Ectodermal cell (in vitro differentiated cells): Measurements from ENCODE around the gene EDAR.

ENCODE experiments used
- H3K27ac ChIP-seq: 2 replicates; pipeline ENCODE4 v1.7.0; 2013; ENCODE audit warnings: mild to moderate bottlenecking, low read depth, low read length; ENCODE audit not compliant: insufficient read depth, poor library complexity, severe bottlenecking
- H3K27me3 ChIP-seq: 2 replicates; pipeline ENCODE4 v1.7.0; 2013; ENCODE audit warnings: mild to moderate bottlenecking, low read length; ENCODE audit not compliant: insufficient read depth, control insufficient read depth, poor library complexity, severe bottlenecking
- H3K36me3 ChIP-seq: one replicate; pipeline ENCODE4 v1.7.0; 2013; ENCODE audit warnings: low read length; ENCODE audit not compliant: control insufficient read depth, insufficient read depth
- H3K4me1 ChIP-seq: one replicate; pipeline ENCODE4 v1.7.0; 2013; ENCODE audit warnings: low read length; ENCODE audit not compliant: control insufficient read depth, insufficient read depth
- H3K4me3 ChIP-seq: 2 replicates; pipeline ENCODE4 v1.7.0; 2013; ENCODE audit warnings: low read depth, low read length, control low read depth; ENCODE audit not compliant: insufficient read depth
- H3K9me3 ChIP-seq: 2 replicates; pipeline ENCODE4 v1.7.0; 2013; ENCODE audit warnings: mild to moderate bottlenecking, low read length, moderate library complexity; ENCODE audit not compliant: control insufficient read depth
- WGBS, 2 experiments: methylation state at CpG; one replicate each; pipeline ENCODE4 v1.1.7; 2013; ENCODE audit warnings: missing lambda C conversion rate in 2 of 2; 5-methylcytosine and 5-hydroxymethylcytosine counted together

The EDAR gene

GRCh38 chr2:108942231-108942825 lies 46.7 kb downstream of the EDAR start:
- no peak overlapping the region for H3K27ac ChIP-seq

GRCh38 chr2:108941767-108942166 lies 47.3 kb downstream of the EDAR start:
- Histone ChIP-seq H3K27me3 (no peaks in the 10 kb centered on the region), H3K4me1 (peaks cover 3% of the 10 kb centered on the region)
- 91 to 92% methylated on average over 9 of the region's 9 CpGs for WGBS, 2 experiments

More at GRCh38 chr2:108942231-108942825, 46.7 kb downstream of the EDAR start:
- Histone ChIP-seq H3K36me3 (no peaks in the 10 kb centered on the region), H3K27me3 (no peaks in the 10 kb centered on the region), H3K9me3 (peaks cover 4% of the 10 kb centered on the region), H3K4me1 (no peaks in the 10 kb centered on the region), H3K4me3 (no peak overlapping the region)
- 94 to 96% methylated on average over 34 of the region's 34 CpGs for WGBS, 2 experiments

GRCh38 chr2:108941161-108941665 lies 47.8 kb downstream of the EDAR start:
- H3K4me1 ChIP-seq = peaks cover 7% of the 10 kb centered on the region
- no peak overlapping the region for H3K27ac ChIP-seq
- H3K4me3 ChIP-seq = no peak overlapping the region
- no peaks in the 10 kb centered on the region for H3K36me3 ChIP-seq
- no peaks in the 10 kb centered on the region for H3K9me3 ChIP-seq
- no peaks in the 10 kb centered on the region for H3K27me3 ChIP-seq
- 89 to 90% methylated on average over 8 of the region's 8 CpGs for WGBS, 2 experiments

More at GRCh38 chr2:108941767-108942166, 47.3 kb downstream of the EDAR start:
- no peaks in the 10 kb centered on the region for H3K9me3 ChIP-seq
- H3K36me3 ChIP-seq = no peaks in the 10 kb centered on the region
- H3K27ac ChIP-seq = no peak overlapping the region
- no peak overlapping the region for H3K4me3 ChIP-seq

- Histone ChIP-seq H3K27me3 (no peaks in the 10 kb centered on the region), H3K36me3 (no peaks in the 10 kb centered on the region)
- WGBS, 2 experiments = 90 to 94% methylated on average over 13 of the region's 13 CpGs
Measured at GRCh38 chr2:108940156-108940555, 48.9 kb downstream of the EDAR start.

GRCh38 chr2:108938077-108938710 lies 50.8 kb downstream of the EDAR start:
- no peak overlapping the region for H3K27ac ChIP-seq
- no peaks in the 10 kb centered on the region for H3K9me3 ChIP-seq
- 94 to 96% methylated on average over 9 of the region's 9 CpGs for WGBS, 2 experiments
- no peaks in the 10 kb centered on the region for H3K36me3 ChIP-seq
- no peaks in the 10 kb centered on the region for H3K27me3 ChIP-seq
- H3K4me1 ChIP-seq = peaks cover 28% of the 10 kb centered on the region
- H3K4me3 ChIP-seq = no peak overlapping the region

More at GRCh38 chr2:108940156-108940555, 48.9 kb downstream of the EDAR start:
- H3K4me1 ChIP-seq = peaks cover 14% of the 10 kb centered on the region
- H3K4me3 ChIP-seq = no peak overlapping the region
- H3K9me3 ChIP-seq = no peaks in the 10 kb centered on the region
- no peak overlapping the region for H3K27ac ChIP-seq

- 94 to 98% methylated on average over 5 of the region's 5 CpGs for WGBS, 2 experiments
- Histone ChIP-seq H3K9me3 (no peaks in the 10 kb centered on the region), H3K4me1 (peaks cover 28% of the 10 kb centered on the region), H3K4me3 (no peak overlapping the region), H3K27ac (no peak overlapping the region), H3K36me3 (no peaks in the 10 kb centered on the region), H3K27me3 (no peaks in the 10 kb centered on the region)
Measured at GRCh38 chr2:108937367-108938017, 51.5 kb downstream of the EDAR start.

GRCh38 chr2:108936866-108937265 lies 52.2 kb downstream of the EDAR start:
- Histone ChIP-seq H3K9me3 (no peaks in the 10 kb centered on the region), H3K27me3 (no peaks in the 10 kb centered on the region), H3K4me1 (peaks cover 28% of the 10 kb centered on the region), H3K27ac (no peak overlapping the region), H3K4me3 (no peak overlapping the region), H3K36me3 (no peaks in the 10 kb centered on the region)
- WGBS, 2 experiments = 61 to 68% methylated on average over 7 of the region's 7 CpGs

- H3K4me3 ChIP-seq = no peak overlapping the region
- no peaks in the 10 kb centered on the region for H3K36me3 ChIP-seq
- 87 to 88% methylated on average over 16 to 17 of the region's 17 CpGs for WGBS, 2 experiments
- H3K27me3 ChIP-seq = no peaks in the 10 kb centered on the region
- H3K9me3 ChIP-seq = no peaks in the 10 kb centered on the region
- no peak overlapping the region for H3K27ac ChIP-seq
- H3K4me1 ChIP-seq = peaks cover 28% of the 10 kb centered on the region
Measured at GRCh38 chr2:108936076-108936864, 52.8 kb downstream of the EDAR start.

GRCh38 chr2:108935271-108935741 lies 53.7 kb downstream of the EDAR start:
- H3K4me1 ChIP-seq = peaks cover 28% of the 10 kb centered on the region
- WGBS, 2 experiments = 34 to 43% methylated on average over 5 of the region's 5 CpGs
- no peaks in the 10 kb centered on the region for H3K9me3 ChIP-seq
- no peak overlapping the region for H3K4me3 ChIP-seq
- H3K36me3 ChIP-seq = no peaks in the 10 kb centered on the region
- H3K27me3 ChIP-seq = no peaks in the 10 kb centered on the region
- H3K27ac ChIP-seq = no peak overlapping the region
